NOMO-1 treated with DMSO at 0.1 percent for 48 hours (cell line): ENCODE measurements around the gene SHH.

Experiments used
- DNase-seq: peaks from one replicate; lab custom pipeline; 2025; ENCODE audit not compliant: unreplicated experiment; lab: John Stamatoyannopoulos, UW

Gene SHH

GRCh38 chr7:155794196-155794595, 18.1 kb downstream of the SHH start:
- no peak for DNase-seq

GRCh38 chr7:155793720-155794119, 18.5 kb downstream of the SHH start:
- no peak for DNase-seq

DNA sequence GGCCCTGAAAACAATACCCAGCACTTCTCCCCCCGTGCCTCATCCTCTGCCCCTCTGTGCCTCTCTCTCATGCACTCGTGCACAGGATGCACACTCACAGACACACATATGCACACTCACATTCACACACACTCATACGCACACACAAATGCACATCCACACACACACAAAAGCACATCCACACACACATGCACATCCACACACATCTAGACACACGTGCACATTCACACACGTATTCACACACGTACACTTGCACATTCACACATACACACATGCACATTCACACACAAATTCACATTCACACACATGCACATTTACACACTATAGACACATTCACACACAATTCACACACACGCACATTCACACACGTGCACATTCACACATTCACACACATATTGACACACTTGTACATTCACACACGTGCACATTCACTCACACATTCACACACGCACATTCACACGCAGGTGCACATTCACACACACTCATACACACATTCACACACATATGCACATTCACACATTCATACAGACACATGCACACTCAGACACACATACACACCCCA, 19.2 kb downstream of the SHH start:
- DNase-seq = no peak

GRCh38 chr7:155792315-155792960, 19.8 kb downstream of the SHH start:
- no peak for DNase-seq

- no peak for DNase-seq
These were observed 20.4 kb downstream of the SHH start for GRCh38 chr7:155791836-155792235.

DNA sequence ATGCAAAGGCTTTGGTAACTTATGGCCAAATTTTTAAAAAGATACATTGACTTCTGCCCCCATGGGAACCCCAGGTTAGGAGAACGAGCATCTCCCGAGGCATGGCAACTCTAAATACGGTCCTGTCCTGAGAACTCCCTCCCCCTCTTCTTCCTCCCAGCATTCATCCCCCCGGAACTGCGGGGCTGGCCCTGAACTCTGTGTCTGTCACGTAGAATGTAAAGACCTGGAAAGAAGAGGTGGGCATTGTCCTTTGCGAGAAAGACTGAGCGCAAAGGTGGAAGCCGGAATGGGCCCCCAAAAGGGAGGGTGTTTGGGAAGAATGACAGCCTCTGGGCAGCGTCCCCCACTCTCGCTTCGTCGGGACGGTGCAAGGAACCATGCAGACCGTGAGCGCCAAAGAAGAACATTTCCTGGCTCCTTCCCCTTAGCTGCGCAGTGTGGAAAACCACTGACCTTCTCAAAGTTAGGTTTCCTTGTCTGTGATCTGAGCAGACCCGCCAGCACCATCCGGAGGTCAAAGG, 21.0 kb downstream of the SHH start:
- DNase-seq = no peak

DNA sequence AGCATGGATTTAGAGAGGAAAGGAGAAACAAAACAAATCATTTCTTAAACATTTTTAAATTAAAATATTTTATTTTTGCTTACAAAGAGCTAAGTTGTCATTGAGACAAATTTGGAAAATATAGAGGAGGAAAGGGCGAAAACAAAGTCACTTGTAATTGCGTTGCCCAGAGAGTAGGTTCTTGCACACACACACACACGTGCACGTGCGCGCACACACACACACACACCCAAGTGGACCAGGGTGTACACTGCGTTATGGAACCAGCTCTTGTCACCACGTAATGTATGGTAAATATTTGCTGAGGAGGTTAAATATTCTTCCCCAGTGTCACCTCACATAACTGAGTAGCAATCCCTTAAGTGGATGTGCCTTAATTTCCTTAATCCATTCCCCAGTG, 21.6 kb downstream of the SHH start:
- DNase-seq = no peak

- DNase-seq = no peak
These were observed 23.1 kb downstream of the SHH start for GRCh38 chr7:155789001-155789725.

GRCh38 chr7:155788616-155789000, 23.7 kb downstream of the SHH start:
- no peak for DNase-seq

GRCh38 chr7:155787171-155787851, 25.0 kb downstream of the SHH start:
- no peak for DNase-seq

DNA sequence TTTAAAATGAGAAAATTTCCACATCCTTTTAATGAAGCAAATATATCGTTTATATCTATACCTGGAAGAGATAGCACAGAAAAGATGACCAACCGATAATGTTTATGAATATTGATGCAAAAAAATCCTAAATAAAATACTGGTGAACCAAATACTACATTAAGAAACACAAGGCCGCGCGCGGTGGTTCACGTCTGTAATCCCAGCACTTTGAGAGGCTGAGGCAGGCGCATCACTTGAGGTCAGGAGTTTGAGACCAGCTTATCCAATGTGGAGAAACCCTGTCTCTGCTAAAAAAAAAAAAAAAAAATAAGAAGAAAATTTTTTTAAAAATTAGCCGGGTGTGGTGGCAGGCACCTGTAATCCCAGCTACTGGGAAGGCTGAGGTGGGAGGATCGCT, 25.8 kb downstream of the SHH start:
- no peak for DNase-seq

GRCh38 chr7:155785536-155785935, 26.7 kb downstream of the SHH start:
- no peak for DNase-seq

DNA sequence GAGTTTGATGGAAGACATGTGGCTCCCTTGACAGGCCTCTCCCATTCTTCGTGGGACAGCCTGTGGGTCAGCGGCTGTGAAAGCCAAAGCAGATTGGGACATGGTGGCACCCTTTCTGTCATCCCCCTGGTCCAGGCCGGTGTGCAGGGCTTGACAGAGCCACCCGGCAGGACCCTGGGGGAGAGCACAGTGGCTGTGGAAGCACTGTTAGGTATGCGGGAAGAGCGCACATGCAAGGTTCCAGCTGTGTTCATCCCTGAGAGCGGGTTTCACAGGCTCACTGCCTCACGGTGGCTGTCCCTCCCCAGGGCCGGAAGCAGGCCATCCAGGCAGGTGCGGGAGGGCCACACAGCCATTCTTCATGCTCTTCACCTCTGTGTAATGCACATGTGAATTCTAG, 29.8 kb downstream of the SHH start:
- DNase-seq = no peak

DNA sequence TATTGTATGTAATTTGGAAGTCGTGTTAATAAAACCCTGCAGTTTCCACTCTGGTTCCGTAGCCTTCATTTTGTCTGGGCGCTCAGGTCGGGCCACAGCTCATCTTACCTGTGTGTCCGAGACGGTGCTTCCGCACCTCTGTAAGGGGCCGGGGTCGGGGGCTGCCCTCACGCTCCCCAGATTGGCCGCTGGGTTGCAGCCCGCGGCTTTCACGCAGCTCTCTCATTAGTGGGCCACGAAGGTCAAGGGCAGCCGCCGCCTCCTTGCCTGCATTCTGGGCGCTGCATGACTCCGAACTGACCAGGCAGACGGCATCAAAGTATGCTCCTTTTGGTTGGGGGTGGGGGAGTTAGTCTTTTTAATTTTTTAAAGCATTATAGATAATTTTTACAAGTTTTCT, 30.8 kb downstream of the SHH start:
- DNase-seq = no peak

DNA sequence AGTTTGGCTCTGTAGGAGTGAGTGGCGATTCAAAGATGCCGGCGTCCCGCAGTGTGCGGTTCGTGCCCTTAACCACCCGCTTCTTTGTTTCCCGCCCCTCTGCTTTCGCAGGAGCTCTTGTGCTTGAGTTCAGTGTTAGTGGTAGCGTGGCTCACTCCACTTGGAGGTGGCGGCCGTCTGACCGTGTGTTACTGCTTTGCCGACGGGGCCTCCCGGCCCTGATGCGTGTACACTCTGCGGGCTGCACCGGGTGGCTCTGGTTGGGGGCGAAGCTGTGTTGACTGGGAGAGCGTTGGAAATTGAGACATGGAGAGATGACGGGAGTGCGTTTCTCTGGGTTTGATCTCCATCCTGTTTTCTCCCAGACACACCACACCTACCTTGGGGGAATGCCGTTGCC, 31.4 kb downstream of the SHH start:
- no peak for DNase-seq

GRCh38 chr7:155778349-155778748, 33.9 kb downstream of the SHH start:
- DNase-seq = no peak

- DNase-seq = no peak
These were observed 35.7 kb downstream of the SHH start for GRCh38 chr7:155776606-155777005.

GRCh38 chr7:155775691-155776090, 36.6 kb downstream of the SHH start:
- DNase-seq = no peak

DNA sequence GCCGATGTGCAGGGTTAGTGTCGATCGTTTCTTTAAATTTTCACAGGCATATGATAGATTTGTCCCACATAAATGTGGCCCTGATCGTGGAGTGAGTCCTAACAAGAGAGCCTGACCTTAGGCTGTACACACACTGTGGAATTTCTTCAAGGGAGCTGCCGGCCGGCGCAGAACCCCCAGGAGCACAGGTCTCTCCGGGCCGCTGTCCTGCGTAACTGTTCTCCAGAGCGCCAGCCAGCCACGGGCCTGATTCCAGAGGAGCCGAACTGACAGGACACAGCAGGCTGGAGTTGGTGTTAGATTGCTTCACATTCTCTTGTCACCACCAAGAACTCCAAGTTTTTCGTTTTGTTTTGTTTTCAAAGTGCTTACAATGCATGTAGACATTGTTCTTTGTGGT, 37.3 kb downstream of the SHH start:
- no peak for DNase-seq

DNA sequence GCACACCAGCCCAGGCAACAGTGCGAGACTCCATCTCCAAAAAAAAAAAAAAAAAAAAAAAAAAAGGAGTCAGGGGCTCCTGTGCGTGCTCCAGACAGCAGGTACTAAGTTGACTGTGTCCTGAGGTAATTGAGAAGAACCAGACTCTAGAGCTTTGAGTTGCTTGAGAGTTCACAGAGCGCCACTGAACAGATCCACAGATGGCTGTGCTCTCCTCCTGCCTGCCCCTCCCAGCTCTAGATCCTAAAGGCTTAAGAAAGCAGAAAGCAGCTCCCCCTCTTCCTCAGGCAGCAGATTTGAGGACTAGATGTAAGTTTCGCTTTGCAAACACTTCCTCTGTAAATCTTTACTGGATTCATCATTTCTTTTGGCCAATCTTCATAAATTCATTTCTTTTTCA, 38.7 kb downstream of the SHH start:
- DNase-seq = no peak

GRCh38 chr7:155770241-155770640, 42.0 kb downstream of the SHH start:
- DNase-seq = no peak

DNA sequence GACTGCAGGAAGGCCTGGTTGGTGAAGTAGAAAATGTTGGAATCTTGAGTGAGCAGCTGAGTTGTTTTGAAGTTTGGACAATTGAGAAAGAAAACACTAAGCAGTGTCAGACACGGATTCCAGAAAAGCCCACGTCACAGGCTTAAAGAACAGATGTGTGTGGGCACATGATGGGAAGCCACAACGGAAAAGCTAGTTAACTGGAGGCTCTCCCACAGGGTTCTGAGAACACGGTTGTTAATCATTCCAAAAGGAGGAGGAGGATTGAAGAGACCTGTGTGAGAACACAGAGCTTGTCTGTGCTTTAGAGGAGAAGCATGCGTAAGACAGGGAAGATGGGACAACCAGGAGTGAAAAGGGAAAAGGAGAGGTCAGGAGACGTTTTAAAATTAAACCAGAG, 42.6 kb downstream of the SHH start:
- no peak for DNase-seq
